ENCODE measurements around the gene IRAG1. TPM values are rescaled to one million over a fixed set of nuclear protein-coding genes. Genes with fewer than 3 reads are reported as not detected.

IRAG1 gene
- total and polyA plus RNA-seq, 2 donors (not counting 3 experiments of a cell fraction or from before 2014, with no cell fraction given), result 0.22 to 0.38 TPM

GRCh38 chr11:10697323-10697620 lies 3.7 kb upstream of the IRAG1 start:
- POLR2A ChIA-PET, result no interaction called here
- FAIRE-seq, result no peak

More at GRCh38 chr11:10697323-10697620, 3.7 kb upstream of the IRAG1 start:
- H3K9me1 ChIP-seq (replicated peaks; ENCODE audit: control insufficient read depth, extremely low read depth, insufficient read depth, low read length), result no peaks in the 10 kb centered on the region
- TF ChIP-seq POLR2A (IDR thresholded peaks at IDR 0.05; ENCODE audit: low read depth, low read length) (no peak), GATA2 (IDR thresholded peaks at IDR 0.05; ENCODE audit: insufficient read depth, insufficient read length, low read depth, low read length) (no peak), CTCF (IDR thresholded peaks at IDR 0.05; ENCODE audit: extremely low read depth in 1 of 2, insufficient read depth in 1 of 2, low read depth in 1 of 2, low read length in 2 of 2) (no peak), EZH2 (IDR thresholded peaks at IDR 0.05; ENCODE audit: borderline replicate concordance, low read depth, low read length, severe bottlenecking) (no peak), FOS (IDR thresholded peaks at IDR 0.05; ENCODE audit: borderline replicate concordance, insufficient read depth, low read length) (no peak), JUN (IDR thresholded peaks at IDR 0.05; ENCODE audit: borderline replicate concordance, insufficient read depth, insufficient read length, low read depth) (no peak)
- TF ChIP-seq, protein P1, sequence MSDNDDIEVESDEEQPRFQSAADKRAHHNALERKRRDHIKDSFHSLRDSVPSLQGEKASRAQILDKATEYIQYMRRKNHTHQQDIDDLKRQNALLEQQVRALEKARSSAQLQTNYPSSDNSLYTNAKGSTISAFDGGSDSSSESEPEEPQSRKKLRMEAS (IDR thresholded peaks at IDR 0.05; ENCODE audit: insufficient read depth, insufficient read length), result no peak
- no peak overlapping the region for H2AFZ ChIP-seq (ENCODE audit: low read depth, low read length)
- H3K9me3 ChIP-seq (replicated peaks; ENCODE audit: control insufficient read depth, insufficient read depth, low read length), result no peaks in the 10 kb centered on the region
- no peak overlapping the region for H3K4me3 ChIP-seq (replicated peaks in 1 of 3; ENCODE audit: insufficient read depth in 1 of 3, low read depth in 1 of 3, low read length in 3 of 3)
- H3K79me2 ChIP-seq (ENCODE audit: control insufficient read depth, insufficient read depth, low read length), result no peaks in the 10 kb centered on the region
- H3K27me3 ChIP-seq (ENCODE audit: control insufficient read depth in 2 of 2, insufficient read depth in 2 of 2, low read length in 2 of 2), result peaks cover 0 to 5% of the 10 kb centered on the region in 2 experiments
- no TSS peak for BruUV-seq (replicated peaks)
- H4K20me1 ChIP-seq (replicated peaks; ENCODE audit: control insufficient read depth, extremely low read depth, insufficient read depth, low read length), result no peaks in the 10 kb centered on the region
- DNase-seq (ENCODE audit: low read depth, low spot score), result no peak
- H3K36me3 ChIP-seq (ENCODE audit: control insufficient read depth in 2 of 2, extremely low read depth in 1 of 2, insufficient read depth in 2 of 2, low read length in 2 of 2), result no peaks in the 10 kb centered on the region
- dilution Hi-C loops (cut with MboI; ENCODE audit: extremely low pct_ligation_motif_present, low sequenced_read_pairs) (no loop called here), intact Hi-C loops (cut with micrococcal nuclease) (no loop called here)
- no peak overlapping the region for H3K4me2 ChIP-seq (ENCODE audit: insufficient read depth, low read length)
- CTCF ChIA-PET, result interaction anchor here (0.8 to 1.2 kb wide), 3 partner anchors 14 to 246 kb away, joined by 3 read pairs; partner anchors contain the start of gene RNF141
- no peak overlapping the region for H3K27ac ChIP-seq (ENCODE audit: insufficient read depth, low read depth, low read length)
- no peak overlapping the region for H3K9ac ChIP-seq (replicated peaks; ENCODE audit: extremely low read depth, insufficient read depth, low read length)
- H3K4me1 ChIP-seq (ENCODE audit: control insufficient read depth, extremely low read depth, insufficient read depth, low read length), result no peaks in the 10 kb centered on the region

Data from endothelial cell of umbilical vein (primary cell).